GM23338 (cell line): ENCODE results near the gene DAND5.

Experiments used
- CREB1 ChIP-seq: fragments of 250-450 bp; sonication (Bioruptor Pico); IDR thresholded peaks from 2 replicates; pipeline ENCODE4 v1.5.0; 2020; ENCODE audit warnings: low read depth, mild to moderate bottlenecking, moderate library complexity
- CTCF ChIP-seq, 2 experiments: fragments of 200-600 bp in 1 of 2; sonication (generic) in 1 of 2; conservative IDR thresholded peaks; 2 replicates each; pipeline versions ENCODE4 v1.5.1 to v1.6.1; 2016 to 2017; ENCODE audit warnings: antibody characterized with exemption in 2 of 2, low read depth in 2 of 2, mild to moderate bottlenecking in 2 of 2, moderate library complexity in 1 of 2
- EZH2 ChIP-seq: fragments of 200-600 bp; sonication (generic); IDR thresholded peaks from one replicate; pipeline ENCODE4 v1.8.0; 2017; ENCODE audit warnings: antibody characterized with exemption, mild to moderate bottlenecking, low read depth; ENCODE audit not compliant: unreplicated experiment
- EZH2phosphoT487 ChIP-seq: fragments of 200-600 bp; sonication (generic); IDR thresholded peaks from one replicate; pipeline ENCODE4 v1.8.1; 2018; ENCODE audit warnings: antibody characterized with exemption; ENCODE audit not compliant: unreplicated experiment
- JUNB ChIP-seq: IDR thresholded peaks from one replicate; pipeline ENCODE4 v1.6.1; 2016; ENCODE audit warnings: antibody characterized with exemption; ENCODE audit not compliant: unreplicated experiment
- POLR2AphosphoS5 ChIP-seq: IDR thresholded peaks from 2 replicates; pipeline ENCODE4 v1.6.1; 2016; ENCODE audit warnings: antibody characterized with exemption, low read depth
- REST ChIP-seq: IDR thresholded peaks from one replicate; pipeline ENCODE4 v1.6.1; 2018; ENCODE audit warnings: antibody characterized with exemption; ENCODE audit not compliant: unreplicated experiment

GRCh38 chr19:13010992-13011652, 41.7 kb downstream of the DAND5 start:
- no peak for TF ChIP-seq CTCF (conservative IDR thresholded peaks at IDR 0.05; ENCODE audit: low read depth in 2 of 2)
- TF ChIP-seq POLR2AphosphoS5: no peak
- peak; percentile 88 for TF ChIP-seq EZH2
- TF ChIP-seq EZH2phosphoT487: no peak
- no peak for TF ChIP-seq REST
- no peak for TF ChIP-seq CREB1 (CRISPR knock-in tag)
- TF ChIP-seq JUNB: no peak
